Nephron progenitor cell (in vitro differentiated cells): ENCODE results near the gene NSD2.
A peak's percentile ranks its signal among the peaks of the same experiment; 100 is the strongest.

Experiments
- DNase-seq: peaks from one replicate; pipeline ENCODE4 v3.0.0; 2021
- H3K27ac Mint-ChIP-seq: 2 replicates; pipeline ENCODE4 v1.8.0; 2021; ENCODE audit warnings: mild to moderate bottlenecking, moderate library complexity, mixed read lengths
- H3K27me3 Mint-ChIP-seq: 2 replicates; pipeline ENCODE4 v1.8.0; 2021; ENCODE audit warnings: mild to moderate bottlenecking, low read depth, mixed read lengths; ENCODE audit not compliant: poor library complexity
- H3K36me3 Mint-ChIP-seq: 2 replicates; pipeline ENCODE4 v1.8.0; 2021; ENCODE audit warnings: low read depth, mixed read lengths
- H3K4me1 Mint-ChIP-seq: 2 replicates; pipeline ENCODE4 v1.8.0; 2021; ENCODE audit warnings: mixed read lengths
- H3K4me3 Mint-ChIP-seq: 2 replicates; pipeline ENCODE4 v1.8.0; 2021; ENCODE audit warnings: mild to moderate bottlenecking, moderate library complexity, mixed read lengths
- H3K9me3 Mint-ChIP-seq: 2 replicates; pipeline ENCODE4 v1.8.0; 2021; ENCODE audit warnings: mild to moderate bottlenecking, moderate library complexity, mixed read lengths
- CTCF ChIP-seq: fragments of 200-600 bp; sonication (generic); IDR thresholded peaks from 2 replicates; pipeline ENCODE4 v1.5.0; 2021; ENCODE audit warnings: antibody characterized with exemption

Gene NSD2

DNA sequence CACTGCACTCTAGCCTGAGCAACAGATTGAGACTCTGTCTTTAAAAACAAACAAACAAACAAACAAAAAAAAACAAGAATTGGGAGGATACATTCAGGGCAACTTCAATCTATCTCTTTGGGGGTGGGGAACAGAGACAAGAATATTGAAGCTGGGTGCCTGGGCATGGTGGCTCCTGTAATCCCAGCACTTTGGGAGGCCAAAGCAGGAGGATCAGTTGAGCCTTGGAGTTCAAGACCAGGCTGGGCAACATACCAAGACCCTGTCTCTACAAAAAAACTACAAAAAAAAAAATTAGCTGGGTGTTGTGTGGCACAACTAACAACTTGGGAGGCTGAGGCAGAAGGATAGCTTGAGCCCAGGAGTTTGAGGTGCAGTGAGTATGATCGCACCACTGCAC is 16.4 kb upstream of the NSD2 start:
- DNase-seq = no peak
- Mint-ChIP-seq H3K27me3 (peaks cover 13% of the 10 kb centered on the region), H3K27ac (no peak overlapping the region), H3K4me1 (peaks cover 60% of the 10 kb centered on the region), H3K9me3 (no peaks in the 10 kb centered on the region), H3K4me3 (peak overlapping the region; percentile 86), H3K36me3 (no peaks in the 10 kb centered on the region)
- no peak for TF ChIP-seq CTCF

- no peak overlapping the region for H3K27ac Mint-ChIP-seq
- TF ChIP-seq CTCF = no peak
- H3K9me3 Mint-ChIP-seq = no peaks in the 10 kb centered on the region
- H3K27me3 Mint-ChIP-seq = peaks cover 14% of the 10 kb centered on the region
- H3K4me3 Mint-ChIP-seq = peak overlapping the region; percentile 86
- peak; percentile 58 for DNase-seq
- H3K36me3 Mint-ChIP-seq = no peaks in the 10 kb centered on the region
- peaks cover 54% of the 10 kb centered on the region for H3K4me1 Mint-ChIP-seq
These were observed 15.7 kb upstream of the NSD2 start for GRCh38 chr4:1855333-1856070.

- Mint-ChIP-seq H3K4me3 (peak within 1 kb of the TSS; percentile 86), H3K36me3 (no peaks in the 10 kb centered on the region), H3K27ac (no peak within 1 kb of the TSS), H3K27me3 (peaks cover 15% of the 10 kb centered on the region), H3K4me1 (peaks cover 48% of the 10 kb centered on the region), H3K9me3 (no peaks in the 10 kb centered on the region)
- peak; percentile 89 for DNase-seq
- TF ChIP-seq CTCF = no peak
These were observed 14.9 kb upstream of the NSD2 start, which contains the start of gene LETM1 for GRCh38 chr4:1856071-1856942. Gene LETM1 (minus strand): TSS chr4:1856156. CDS start chr4:1855950, 206 bp downstream.

DNA sequence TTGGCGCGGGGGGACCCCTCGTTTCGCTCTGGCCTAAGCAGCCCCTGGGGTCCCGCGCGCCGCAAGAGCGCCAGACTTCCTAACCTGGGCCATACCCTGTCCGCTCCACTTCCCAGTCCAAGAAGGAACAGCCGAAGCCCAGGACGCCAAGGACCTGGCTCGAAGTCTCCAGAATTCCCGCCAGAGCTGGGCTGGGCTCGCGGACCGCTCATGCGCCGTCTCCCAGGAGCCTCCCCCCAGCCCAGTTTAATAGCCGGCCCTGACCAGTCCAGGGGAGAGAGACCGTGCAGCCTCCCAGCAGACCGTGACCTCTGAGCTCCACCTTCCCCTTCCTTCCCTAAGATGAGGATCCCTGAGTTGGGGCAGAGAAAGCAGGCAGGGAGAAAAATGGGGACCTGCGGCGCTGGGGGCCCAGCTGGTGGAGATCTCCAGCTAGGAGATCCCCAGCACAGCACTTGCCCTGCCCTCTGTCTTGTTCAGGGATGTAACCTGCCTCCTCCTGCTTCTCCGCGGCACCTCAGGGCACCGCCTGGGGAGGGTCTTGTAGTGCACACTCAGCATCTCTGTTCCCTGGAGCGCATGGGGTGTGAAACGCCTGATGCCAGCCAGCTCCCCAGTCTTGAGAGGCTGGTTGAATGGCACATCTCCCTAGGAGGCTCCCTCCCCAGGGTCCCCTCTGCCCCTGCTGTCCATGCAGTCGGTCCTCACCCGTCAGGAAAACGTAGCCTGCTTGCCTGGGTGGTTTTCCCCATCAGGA is 14.1 kb upstream of the NSD2 start:
- TF ChIP-seq CTCF = no peak
- H3K4me1 Mint-ChIP-seq = peaks cover 47% of the 10 kb centered on the region
- peak overlapping the region; percentile 45 for H3K27ac Mint-ChIP-seq
- peak; percentile 64 for DNase-seq
- H3K36me3 Mint-ChIP-seq = no peaks in the 10 kb centered on the region
- peak overlapping the region; percentile 82 for H3K4me3 Mint-ChIP-seq
- no peaks in the 10 kb centered on the region for H3K9me3 Mint-ChIP-seq
- H3K27me3 Mint-ChIP-seq = peaks cover 19% of the 10 kb centered on the region

DNA sequence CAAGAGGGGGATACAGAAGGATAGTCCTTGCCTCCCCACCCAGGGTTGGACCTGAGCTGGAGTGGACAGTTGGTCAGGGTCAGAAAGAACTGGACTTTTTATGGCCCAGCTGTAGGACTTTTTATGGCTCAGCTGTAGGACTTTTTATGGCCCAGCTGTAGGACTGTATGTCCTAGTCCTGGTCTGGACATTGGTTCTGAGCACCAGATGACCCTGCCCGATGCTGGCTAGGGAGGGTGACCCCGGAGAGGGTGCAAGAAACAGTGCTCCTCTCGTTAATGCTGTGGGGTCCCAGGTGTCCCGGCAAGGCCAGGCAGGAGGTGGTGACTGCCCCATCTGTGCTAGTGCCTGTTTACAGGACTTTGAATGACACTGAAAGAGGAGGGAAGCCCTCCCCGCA is 13.3 kb upstream of the NSD2 start:
- H3K4me3 Mint-ChIP-seq = no peak overlapping the region
- no peaks in the 10 kb centered on the region for H3K9me3 Mint-ChIP-seq
- no peak overlapping the region for H3K27ac Mint-ChIP-seq
- TF ChIP-seq CTCF = no peak
- no peak for DNase-seq
- H3K36me3 Mint-ChIP-seq = no peaks in the 10 kb centered on the region
- peaks cover 23% of the 10 kb centered on the region for H3K27me3 Mint-ChIP-seq
- H3K4me1 Mint-ChIP-seq = peaks cover 47% of the 10 kb centered on the region
